ENCODE measurements around the gene ALG14. TPM values are rescaled to one million over a fixed set of nuclear protein-coding genes. Genes with fewer than 3 reads are reported as not detected.

The ALG14 gene
- total and polyA plus RNA-seq, 4 donors: 1.0 to 16.6 (median 1.9) TPM

DNA sequence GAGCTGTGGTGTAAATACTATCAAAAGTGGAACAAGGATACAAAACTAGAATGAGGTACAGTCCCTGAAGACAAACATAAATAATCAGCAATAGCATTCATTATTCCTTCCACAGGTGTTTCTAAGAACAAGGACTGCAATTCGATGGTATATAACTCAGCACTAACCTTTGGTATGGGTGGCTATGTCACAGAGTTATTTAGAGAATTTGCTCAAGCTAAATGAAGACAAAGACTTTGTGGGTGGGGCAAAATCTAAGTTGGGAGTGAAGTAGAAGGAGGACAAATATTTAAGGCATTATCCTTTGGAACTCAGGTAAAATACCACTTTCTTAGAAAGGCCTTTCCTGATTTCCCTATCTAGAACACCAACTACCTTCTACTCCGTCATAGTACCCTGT is 94.3 kb downstream of the ALG14 start:
- H3K27ac ChIP-seq (ENCODE audit: low read depth in 1 of 2, low read length in 2 of 2): no peak overlapping the region
- H3K9me3 ChIP-seq (ENCODE audit: control insufficient read depth in 4 of 4, low read length in 3 of 4): no peaks in the 10 kb centered on the region

More for the DNA sequence above, 94.3 kb downstream of the ALG14 start:
- TF ChIP-seq JUND (IDR thresholded peaks at IDR 0.05) (no peak), NR2F2 (IDR thresholded peaks at IDR 0.05) (no peak), GABPA (IDR thresholded peaks at IDR 0.05 in 1 of 2, conservative IDR thresholded peaks at IDR 0.05 in 1 of 2) (no peak), HNF4G (IDR thresholded peaks at IDR 0.05) (no peak), YY1 (IDR thresholded peaks at IDR 0.05) (no peak), HNF4A (conservative IDR thresholded peaks at IDR 0.05) (no peak), ATF3 (IDR thresholded peaks at IDR 0.05) (no peak), FOXA1 (IDR thresholded peaks at IDR 0.05) (no peak), RAD21 (IDR thresholded peaks at IDR 0.05) (no peak), TAF1 (conservative IDR thresholded peaks at IDR 0.05) (no peak), EGR1 (IDR thresholded peaks at IDR 0.05; ENCODE audit: low read depth in 2 of 2) (no peak), RXRA (IDR thresholded peaks at IDR 0.05) (no peak), SP1 (IDR thresholded peaks at IDR 0.05) (no peak), FOXA2 (IDR thresholded peaks at IDR 0.05) (no peak), MAX (IDR thresholded peaks at IDR 0.05) (no peak)
- TF ChIP-seq, protein P1, sequence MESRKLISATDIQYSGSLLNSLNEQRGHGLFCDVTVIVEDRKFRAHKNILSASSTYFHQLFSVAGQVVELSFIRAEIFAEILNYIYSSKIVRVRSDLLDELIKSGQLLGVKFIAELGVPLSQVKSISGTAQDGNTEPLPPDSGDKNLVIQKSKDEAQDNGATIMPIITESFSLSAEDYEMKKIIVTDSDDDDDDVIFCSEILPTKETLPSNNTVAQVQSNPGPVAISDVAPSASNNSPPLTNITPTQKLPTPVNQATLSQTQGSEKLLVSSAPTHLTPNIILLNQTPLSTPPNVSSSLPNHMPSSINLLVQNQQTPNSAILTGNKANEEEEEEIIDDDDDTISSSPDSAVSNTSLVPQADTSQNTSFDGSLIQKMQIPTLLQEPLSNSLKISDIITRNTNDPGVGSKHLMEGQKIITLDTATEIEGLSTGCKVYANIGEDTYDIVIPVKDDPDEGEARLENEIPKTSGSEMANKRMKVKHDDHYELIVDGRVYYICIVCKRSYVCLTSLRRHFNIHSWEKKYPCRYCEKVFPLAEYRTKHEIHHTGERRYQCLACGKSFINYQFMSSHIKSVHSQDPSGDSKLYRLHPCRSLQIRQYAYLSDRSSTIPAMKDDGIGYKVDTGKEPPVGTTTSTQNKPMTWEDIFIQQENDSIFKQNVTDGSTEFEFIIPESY (IDR thresholded peaks at IDR 0.05): no peak
- TF ChIP-seq, protein P2, sequence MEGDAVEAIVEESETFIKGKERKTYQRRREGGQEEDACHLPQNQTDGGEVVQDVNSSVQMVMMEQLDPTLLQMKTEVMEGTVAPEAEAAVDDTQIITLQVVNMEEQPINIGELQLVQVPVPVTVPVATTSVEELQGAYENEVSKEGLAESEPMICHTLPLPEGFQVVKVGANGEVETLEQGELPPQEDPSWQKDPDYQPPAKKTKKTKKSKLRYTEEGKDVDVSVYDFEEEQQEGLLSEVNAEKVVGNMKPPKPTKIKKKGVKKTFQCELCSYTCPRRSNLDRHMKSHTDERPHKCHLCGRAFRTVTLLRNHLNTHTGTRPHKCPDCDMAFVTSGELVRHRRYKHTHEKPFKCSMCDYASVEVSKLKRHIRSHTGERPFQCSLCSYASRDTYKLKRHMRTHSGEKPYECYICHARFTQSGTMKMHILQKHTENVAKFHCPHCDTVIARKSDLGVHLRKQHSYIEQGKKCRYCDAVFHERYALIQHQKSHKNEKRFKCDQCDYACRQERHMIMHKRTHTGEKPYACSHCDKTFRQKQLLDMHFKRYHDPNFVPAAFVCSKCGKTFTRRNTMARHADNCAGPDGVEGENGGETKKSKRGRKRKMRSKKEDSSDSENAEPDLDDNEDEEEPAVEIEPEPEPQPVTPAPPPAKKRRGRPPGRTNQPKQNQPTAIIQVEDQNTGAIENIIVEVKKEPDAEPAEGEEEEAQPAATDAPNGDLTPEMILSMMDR (IDR thresholded peaks at IDR 0.05; ENCODE audit: low read depth, low read length, missing input control): no peak
- TF ChIP-seq, protein P3, sequence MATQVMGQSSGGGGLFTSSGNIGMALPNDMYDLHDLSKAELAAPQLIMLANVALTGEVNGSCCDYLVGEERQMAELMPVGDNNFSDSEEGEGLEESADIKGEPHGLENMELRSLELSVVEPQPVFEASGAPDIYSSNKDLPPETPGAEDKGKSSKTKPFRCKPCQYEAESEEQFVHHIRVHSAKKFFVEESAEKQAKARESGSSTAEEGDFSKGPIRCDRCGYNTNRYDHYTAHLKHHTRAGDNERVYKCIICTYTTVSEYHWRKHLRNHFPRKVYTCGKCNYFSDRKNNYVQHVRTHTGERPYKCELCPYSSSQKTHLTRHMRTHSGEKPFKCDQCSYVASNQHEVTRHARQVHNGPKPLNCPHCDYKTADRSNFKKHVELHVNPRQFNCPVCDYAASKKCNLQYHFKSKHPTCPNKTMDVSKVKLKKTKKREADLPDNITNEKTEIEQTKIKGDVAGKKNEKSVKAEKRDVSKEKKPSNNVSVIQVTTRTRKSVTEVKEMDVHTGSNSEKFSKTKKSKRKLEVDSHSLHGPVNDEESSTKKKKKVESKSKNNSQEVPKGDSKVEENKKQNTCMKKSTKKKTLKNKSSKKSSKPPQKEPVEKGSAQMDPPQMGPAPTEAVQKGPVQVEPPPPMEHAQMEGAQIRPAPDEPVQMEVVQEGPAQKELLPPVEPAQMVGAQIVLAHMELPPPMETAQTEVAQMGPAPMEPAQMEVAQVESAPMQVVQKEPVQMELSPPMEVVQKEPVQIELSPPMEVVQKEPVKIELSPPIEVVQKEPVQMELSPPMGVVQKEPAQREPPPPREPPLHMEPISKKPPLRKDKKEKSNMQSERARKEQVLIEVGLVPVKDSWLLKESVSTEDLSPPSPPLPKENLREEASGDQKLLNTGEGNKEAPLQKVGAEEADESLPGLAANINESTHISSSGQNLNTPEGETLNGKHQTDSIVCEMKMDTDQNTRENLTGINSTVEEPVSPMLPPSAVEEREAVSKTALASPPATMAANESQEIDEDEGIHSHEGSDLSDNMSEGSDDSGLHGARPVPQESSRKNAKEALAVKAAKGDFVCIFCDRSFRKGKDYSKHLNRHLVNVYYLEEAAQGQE (IDR thresholded peaks at IDR 0.05): no peak
- 90% methylated on average over 2 of the region's 2 CpGs for WGBS
- H3K9ac ChIP-seq (ENCODE audit: low read depth in 1 of 2, low read length in 2 of 2): no peak overlapping the region
- H3K4me3 ChIP-seq (ENCODE audit: low read depth in 1 of 3, low read length in 3 of 3): no peak overlapping the region
- H3K36me3 ChIP-seq (ENCODE audit: control insufficient read depth in 4 of 4, insufficient read depth in 3 of 4, low read depth in 1 of 4, low read length in 3 of 4): no peaks in the 10 kb centered on the region
- DNase-seq (ENCODE audit: low spot score): no peak
- no peaks in the 10 kb centered on the region for H3K4me1 ChIP-seq (ENCODE audit: control insufficient read depth in 4 of 4, insufficient read depth in 4 of 4, low read length in 3 of 4)
- no peaks in the 10 kb centered on the region for H3K27me3 ChIP-seq (ENCODE audit: control insufficient read depth in 4 of 4, insufficient read depth in 4 of 4, low read length in 3 of 4)
